Upper lobe of left lung (tissue), 4 donors: ENCODE data around the gene GK2.

Experiments
- EP300 ChIP-seq, 4 donors: sonication (generic); formaldehyde crosslinking; IDR thresholded peaks; one replicate each; pipeline ENCODE4 v1.5.1; 2017; ENCODE audit warnings: antibody characterized with exemption in 4 of 4, control low read depth in 2 of 4
- POLR2A ChIP-seq, 4 donors: fragments of 450-650 bp; IDR thresholded peaks; one replicate each; pipeline ENCODE4 v1.5.1; 2016 to 2017; ENCODE audit warnings: antibody characterized with exemption in 4 of 4, mild to moderate bottlenecking in 2 of 4
- TF ChIP-seq, protein P1 (sequence below), 6 experiments: fragments of 450-650 bp in 4 of 6; fragments of 200-600 bp in 2 of 6; sonication (generic) in 2 of 6; IDR thresholded peaks; one replicate each; pipeline ENCODE4 v1.5.1; 2016 to 2019; ENCODE audit warnings: antibody characterized with exemption in 6 of 6

DNA sequence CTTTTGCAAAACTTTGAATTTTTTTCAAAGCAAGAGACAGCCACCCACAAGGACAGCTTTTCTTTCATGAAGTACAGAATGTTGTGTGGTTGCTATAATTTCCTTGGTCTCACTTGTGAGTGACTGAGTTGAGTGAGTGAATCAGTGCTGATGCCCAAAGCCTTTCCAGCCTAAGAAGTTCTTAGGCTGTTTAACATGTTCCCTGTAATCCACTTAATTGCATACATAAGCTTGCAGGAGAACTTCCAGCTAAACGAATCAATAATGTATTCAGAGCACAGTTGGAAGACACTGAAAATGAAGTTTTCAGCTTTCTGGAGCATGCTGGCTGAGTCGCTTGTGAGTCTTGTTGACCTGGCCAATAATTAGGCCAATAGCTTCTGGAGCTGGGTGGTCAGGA, 42.0 kb upstream of the GK2 start:
- TF ChIP-seq, protein P1, sequence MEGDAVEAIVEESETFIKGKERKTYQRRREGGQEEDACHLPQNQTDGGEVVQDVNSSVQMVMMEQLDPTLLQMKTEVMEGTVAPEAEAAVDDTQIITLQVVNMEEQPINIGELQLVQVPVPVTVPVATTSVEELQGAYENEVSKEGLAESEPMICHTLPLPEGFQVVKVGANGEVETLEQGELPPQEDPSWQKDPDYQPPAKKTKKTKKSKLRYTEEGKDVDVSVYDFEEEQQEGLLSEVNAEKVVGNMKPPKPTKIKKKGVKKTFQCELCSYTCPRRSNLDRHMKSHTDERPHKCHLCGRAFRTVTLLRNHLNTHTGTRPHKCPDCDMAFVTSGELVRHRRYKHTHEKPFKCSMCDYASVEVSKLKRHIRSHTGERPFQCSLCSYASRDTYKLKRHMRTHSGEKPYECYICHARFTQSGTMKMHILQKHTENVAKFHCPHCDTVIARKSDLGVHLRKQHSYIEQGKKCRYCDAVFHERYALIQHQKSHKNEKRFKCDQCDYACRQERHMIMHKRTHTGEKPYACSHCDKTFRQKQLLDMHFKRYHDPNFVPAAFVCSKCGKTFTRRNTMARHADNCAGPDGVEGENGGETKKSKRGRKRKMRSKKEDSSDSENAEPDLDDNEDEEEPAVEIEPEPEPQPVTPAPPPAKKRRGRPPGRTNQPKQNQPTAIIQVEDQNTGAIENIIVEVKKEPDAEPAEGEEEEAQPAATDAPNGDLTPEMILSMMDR (IDR thresholded peaks at IDR 0.05) = no peak
- no peak for TF ChIP-seq EP300 (IDR thresholded peaks at IDR 0.05)
- TF ChIP-seq POLR2A (IDR thresholded peaks at IDR 0.05) = no peak
